K562 (cell line): ENCODE data around the gene CREB3L2. TPM values are rescaled to one million over a fixed set of nuclear protein-coding genes. Genes with fewer than 3 reads are reported as not detected.
A peak's percentile ranks its signal among the peaks of the same experiment; 100 is the strongest.

Source experiments
- BRD9 ChIP-seq: fragments of 450-650 bp; IDR thresholded peaks from 2 replicates; pipeline ENCODE4 v1.6.1; 2018; ENCODE audit warnings: low read depth; ENCODE audit not compliant: partially characterized antibody
- CEBPG ChIP-seq, 3 experiments: fragments of 200-800 bp in 1 of 3; sonication (Bioruptor generic) in 1 of 3; sonication (generic) in 1 of 3; formaldehyde crosslinking in 1 of 3; IDR thresholded peaks in 2 of 3; conservative IDR thresholded peaks in 1 of 3; 2 replicates each; pipeline versions ENCODE4 v1.6.1 to v1.8.0; 2016 to 2022; ENCODE audit warnings: missing compliant biosample characterization in 2 of 3, missing genetic modification characterization in 2 of 3, mild to moderate bottlenecking in 1 of 3, missing genetic modification reagents in 1 of 3
- CHD2 ChIP-seq: IDR thresholded peaks from 2 replicates; pipeline ENCODE4 v1.6.1; 2011; ENCODE audit warnings: low read depth, low read length
- CHD4 ChIP-seq: fragments of 200-600 bp; sonication (generic); IDR thresholded peaks from 3 replicates; pipeline ENCODE4 v1.6.1; 2012; ENCODE audit warnings: low read depth, mild to moderate bottlenecking, mixed read lengths, low read length, inconsistent platforms; ENCODE audit not compliant: insufficient read depth, insufficient replicate concordance, poor library complexity, severe bottlenecking
- ETV1 ChIP-seq: fragments of 450-650 bp; conservative IDR thresholded peaks from 2 replicates; pipeline ENCODE4 v1.6.1; 2016; ENCODE audit warnings: missing genetic modification characterization, control low read depth, low read depth, missing compliant biosample characterization
- FOXJ2 ChIP-seq: fragments of 200-800 bp; sonication (Bioruptor generic); IDR thresholded peaks from 2 replicates; pipeline ENCODE4 v1.6.1; 2016; ENCODE audit warnings: missing genetic modification characterization, missing compliant biosample characterization
- GABPA ChIP-seq: fragments of 200-800 bp; sonication (Bioruptor generic); conservative IDR thresholded peaks from 2 replicates; pipeline ENCODE4 v1.6.1; 2016; ENCODE audit warnings: low read depth, missing genetic modification characterization, missing compliant biosample characterization
- L3MBTL2 ChIP-seq: fragments of 450-650 bp; IDR thresholded peaks from 2 replicates; pipeline ENCODE4 v1.6.1; 2016; ENCODE audit warnings: mild to moderate bottlenecking, moderate library complexity
- MTA3 ChIP-seq: fragments of 450-650 bp; formaldehyde crosslinking; IDR thresholded peaks from 2 replicates; pipeline ENCODE4 v1.6.1; 2017; ENCODE audit warnings: mild to moderate bottlenecking, borderline replicate concordance
- NEUROD1 ChIP-seq: fragments of 150-350 bp; IDR thresholded peaks from 2 replicates; pipeline ENCODE4 v1.6.1; 2014; ENCODE audit warnings: borderline replicate concordance, low read length, low read depth; ENCODE audit not compliant: partially characterized antibody
- NFE2 ChIP-seq: IDR thresholded peaks from 2 replicates; pipeline ENCODE4 v1.6.1; 2014; ENCODE audit warnings: antibody characterized with exemption, low read depth
- NFYB ChIP-seq: IDR thresholded peaks from 2 replicates; pipeline ENCODE4 v1.6.1; 2011; ENCODE audit warnings: mild to moderate bottlenecking, moderate library complexity; ENCODE audit not compliant: insufficient read length; ENCODE audit errors: extremely low read depth
- POLR2G ChIP-seq: fragments of 200-400 bp; formaldehyde crosslinking; IDR thresholded peaks from 2 replicates; pipeline ENCODE4 v1.6.1; 2017; ENCODE audit warnings: low read depth, mild to moderate bottlenecking, antibody characterized with exemption, low read length, moderate library complexity
- PPARD ChIP-seq: fragments of 250-450 bp; sonication (Bioruptor Pico); IDR thresholded peaks from 2 replicates; pipeline ENCODE4 v1.8.0; 2022; ENCODE audit warnings: inconsistent platforms, mild to moderate bottlenecking, moderate library complexity
- RCOR1 ChIP-seq, 2 experiments: IDR thresholded peaks; 2 replicates each; pipeline ENCODE4 v1.6.1; 2012; ENCODE audit warnings: low read depth in 2 of 2, low read length in 2 of 2, borderline replicate concordance in 1 of 2, improper control_type of control experiment in 1 of 2
- SIN3B ChIP-seq: fragments of 450-650 bp; IDR thresholded peaks from 2 replicates; pipeline ENCODE4 v1.6.1; 2017; ENCODE audit warnings: low read depth, mild to moderate bottlenecking, moderate library complexity
- SMARCE1 ChIP-seq: fragments of 450-650 bp; IDR thresholded peaks from 2 replicates; pipeline ENCODE4 v1.7.1; 2016; ENCODE audit warnings: mild to moderate bottlenecking
- TBL1XR1 ChIP-seq, 2 experiments: IDR thresholded peaks; 2 replicates each; pipeline ENCODE4 v1.6.1; 2012; ENCODE audit warnings: improper control_type of control experiment in 2 of 2, low read length in 2 of 2, mild to moderate bottlenecking in 1 of 2
- WHSC1 ChIP-seq: IDR thresholded peaks from one replicate; pipeline ENCODE4 v1.6.1; 2012; ENCODE audit warnings: low read length, control low read depth, inconsistent platforms
- YY1 ChIP-seq, 3 experiments: IDR thresholded peaks; 2 replicates each; pipeline ENCODE4 v1.6.1; 2011; ENCODE audit warnings: low read length in 2 of 3, mild to moderate bottlenecking in 2 of 3, moderate library complexity in 2 of 3, borderline replicate concordance in 1 of 3, control low read depth in 1 of 3, low read depth in 1 of 3; ENCODE audit not compliant: insufficient read depth in 3 of 3, insufficient replicate concordance in 2 of 3, control insufficient read depth in 1 of 3, insufficient read length in 1 of 3; ENCODE audit errors: extremely low read depth in 1 of 3
- ZBTB7A ChIP-seq: IDR thresholded peaks from 2 replicates; pipeline ENCODE4 v1.6.1; 2011; ENCODE audit warnings: low read depth, mild to moderate bottlenecking, low read length, moderate library complexity, borderline replicate concordance; ENCODE audit not compliant: control insufficient read depth
- ZNF253 ChIP-seq: fragments of 250-450 bp; sonication (Bioruptor Pico); conservative IDR thresholded peaks from 2 replicates; pipeline ENCODE4 v1.6.1; 2021; ENCODE audit warnings: mild to moderate bottlenecking
- ZNF347 ChIP-seq: fragments of 450-650 bp; formaldehyde crosslinking; IDR thresholded peaks from 2 replicates; pipeline ENCODE4 v1.4.0; 2020; ENCODE audit warnings: low read depth, mild to moderate bottlenecking, moderate library complexity
- ZNF444 ChIP-seq: fragments of 250-450 bp; sonication (Bioruptor Pico); IDR thresholded peaks from 2 replicates; pipeline ENCODE4 v1.4.0; 2020; ENCODE audit warnings: mild to moderate bottlenecking, moderate library complexity
- polyA plus RNA-seq, 8 experiments: library from polyadenylated mRNA; depleted of rRNA in 4 of 8; stranded (reverse) in 5 of 8; unstranded in 3 of 8; fragments of >200 nt; fragmentation: Nextera tagmentation in 2 of 8; fragmentation: Illumina TruSeq in 1 of 8; extraction: Ambion mirVana in 2 of 8; extraction: Trizol in 1 of 8; gene quantifications; 2 replicates each; pipeline versions ENCODE4 v1.2.1 to v1.2.3, GENCODE V29; 2011 to 2014; ENCODE audit warnings: inconsistent platforms in 1 of 8, missing spikeins in 1 of 8
- total RNA-seq, 7 experiments: library from RNA; depleted of rRNA in 6 of 7; stranded (reverse); fragments of >200 nt in 6 of 7; fragmentation: Illumina TruSeq in 2 of 7; extraction: Trizol in 2 of 7; gene quantifications; 2 replicates each; pipeline versions ENCODE4 v1.2.1 to v1.2.3, GENCODE V29; 2011 to 2021; ENCODE audit warnings: low replicate concordance in 1 of 7

Gene CREB3L2
- total and polyA plus RNA-seq, 9 of the 15 experiments (the other 6 are each of a cell fraction or from before 2014, with no cell fraction given): 7.1 to 45.6 (median 15.8) TPM

GRCh38 chr7:138002096-138002827, 376 bp upstream of the CREB3L2 start (continued):
- TF ChIP-seq ZBTB7A: peak; percentile 81
- peak in 1 of 3 experiments; percentile 12 for TF ChIP-seq YY1 (IDR thresholded peaks at IDR 0.05; ENCODE audit: borderline replicate concordance in 1 of 3, control insufficient read depth in 1 of 3, extremely low read depth in 1 of 3, insufficient read depth in 3 of 3, insufficient read length in 1 of 3, insufficient replicate concordance in 2 of 3, low read depth in 1 of 3, low read length in 2 of 3)
- TF ChIP-seq PPARD (CRISPR knock-in tag): no peak
- peak; percentile 38; the same call in 1 of the 2 replicates for TF ChIP-seq L3MBTL2
- peak; percentile 56; the same call in 1 of the 2 replicates for TF ChIP-seq SMARCE1
- no peak for TF ChIP-seq CEBPG (CRISPR knock-in tag; IDR thresholded peaks at IDR 0.05)
- no peak for TF ChIP-seq CEBPG (tag; conservative IDR thresholded peaks at IDR 0.05 in 1 of 2, IDR thresholded peaks at IDR 0.05 in 1 of 2)
- peak; percentile 47 for TF ChIP-seq WHSC1
- peak; percentile 85 for TF ChIP-seq BRD9
- TF ChIP-seq TBL1XR1 (IDR thresholded peaks at IDR 0.05; ENCODE audit: low read length in 2 of 2): peak; percentile 10 to 52; a peak in 1 of 4 replicates
- no peak for TF ChIP-seq ZNF444 (CRISPR knock-in tag)
- TF ChIP-seq ZNF253 (CRISPR knock-in tag): no peak
- TF ChIP-seq NEUROD1: peak; percentile 97
- peak; percentile 86 for TF ChIP-seq NFYB
- peak; percentile 69 for TF ChIP-seq GABPA
- TF ChIP-seq CHD4: peak; percentile 77
- no peak for TF ChIP-seq SIN3B
- peak in 1 of 2 experiments; percentile 74; a peak in 1 of 4 replicates for TF ChIP-seq RCOR1 (IDR thresholded peaks at IDR 0.05; ENCODE audit: borderline replicate concordance in 1 of 2, low read depth in 2 of 2, low read length in 2 of 2)
- peak; percentile 52 for TF ChIP-seq ETV1
- TF ChIP-seq MTA3: peak; percentile 47; the same call in 1 of the 2 replicates
- no peak for TF ChIP-seq ZNF347 (CRISPR knock-in tag)
- no peak for TF ChIP-seq NFE2
- peak; percentile 86 for TF ChIP-seq CHD2
- no peak for TF ChIP-seq POLR2G
- no peak; the same call in 1 of the 2 replicates for TF ChIP-seq FOXJ2 (tag)
